Subcutaneous adipose tissue (tissue), 4 donors: Measurements from ENCODE around the gene ARHGDIG. TPM values are rescaled to one million over a fixed set of nuclear protein-coding genes. Genes with fewer than 3 reads are reported as not detected.

Experiments used
- CTCF ChIP-seq: fragments of 450-650 bp; IDR thresholded peaks from one replicate; pipeline ENCODE4 v1.5.1; 2016; ENCODE audit warnings: low read depth, mild to moderate bottlenecking, control low read depth, antibody characterized with exemption, moderate library complexity
- total RNA-seq, 4 donors: library from RNA; depleted of rRNA; stranded (reverse); fragments of >200 nt; gene quantifications; one replicate each; pipeline ENCODE4 v1.1.0, GENCODE V29; 2016

The ARHGDIG gene
- total RNA-seq, 4 donors from 2014 or later: not detected

GRCh38 chr16:264440-264951 is 15.9 kb upstream of the ARHGDIG start:
- TF ChIP-seq CTCF: no peak

- no peak for TF ChIP-seq CTCF
These were observed 15.3 kb upstream of the ARHGDIG start for GRCh38 chr16:265002-265529.

- no peak for TF ChIP-seq CTCF
These were observed 14.7 kb upstream of the ARHGDIG start for GRCh38 chr16:265711-266110.

GRCh38 chr16:266258-267164 is 13.9 kb upstream of the ARHGDIG start:
- no peak for TF ChIP-seq CTCF

- no peak for TF ChIP-seq CTCF
These were observed 12.0 kb upstream of the ARHGDIG start for GRCh38 chr16:268141-269053.

GRCh38 chr16:269061-269796 is 11.2 kb upstream of the ARHGDIG start:
- no peak for TF ChIP-seq CTCF
